K562 (cell line): ENCODE results near the gene CDC20B. TPM values are rescaled to one million over a fixed set of nuclear protein-coding genes. Genes with fewer than 3 reads are reported as not detected.

Experiments
- ATF1 ChIP-seq, 2 experiments: fragments of 450-650 bp in 1 of 2; IDR thresholded peaks; 2 replicates each; pipeline ENCODE4 v1.6.1; 2016; ENCODE audit warnings: missing compliant biosample characterization in 1 of 2, missing genetic modification characterization in 1 of 2
- CBX3 ChIP-seq, 2 experiments: IDR thresholded peaks; 1 replicate in 1 of 2; 2 replicates in 1 of 2; pipeline ENCODE4 v1.6.1; 2012; ENCODE audit warnings: inconsistent platforms in 2 of 2, low read length in 2 of 2, borderline replicate concordance in 1 of 2, control low read depth in 1 of 2
- CREM ChIP-seq: IDR thresholded peaks from 2 replicates; pipeline ENCODE4 v1.6.1; 2014; ENCODE audit warnings: antibody characterized with exemption, low read depth
- EP400 ChIP-seq: fragments of 450-650 bp; IDR thresholded peaks from 2 replicates; pipeline ENCODE4 v1.6.1; 2017; ENCODE audit warnings: antibody characterized with exemption, mild to moderate bottlenecking, moderate library complexity
- ETV6 ChIP-seq, 3 experiments: fragments of 150-350 bp in 1 of 3; sonication (generic) in 1 of 3; formaldehyde crosslinking in 1 of 3; IDR thresholded peaks; 2 replicates each; pipeline versions ENCODE4 v1.6.1 to v1.8.0; 2014 to 2022; ENCODE audit warnings: borderline replicate concordance in 2 of 3, low read depth in 2 of 3, antibody characterized with exemption in 1 of 3, low read length in 1 of 3, mild to moderate bottlenecking in 1 of 3, missing genetic modification reagents in 1 of 3
- HDAC8 ChIP-seq: fragments of 450-650 bp; IDR thresholded peaks from 2 replicates; pipeline ENCODE4 v1.6.1; 2016; ENCODE audit warnings: mild to moderate bottlenecking, missing genetic modification characterization, moderate library complexity, missing compliant biosample characterization
- MCM5 ChIP-seq: fragments of 450-650 bp; IDR thresholded peaks from 2 replicates; pipeline ENCODE4 v1.6.1; 2016; ENCODE audit warnings: low read depth
- MYC ChIP-seq, 2 experiments: fragments of 250-450 bp in 1 of 2; sonication (Bioruptor Pico) in 1 of 2; IDR thresholded peaks; 2 replicates each; pipeline versions ENCODE4 v1.5.1 to v1.6.1; 2012 to 2021; ENCODE audit warnings: low read depth in 2 of 2, borderline replicate concordance in 1 of 2, improper control_type of control experiment in 1 of 2, low read length in 1 of 2, mild to moderate bottlenecking in 1 of 2, moderate library complexity in 1 of 2
- NFIC ChIP-seq: fragments of 450-650 bp; IDR thresholded peaks from 2 replicates; pipeline ENCODE4 v1.6.1; 2017; ENCODE audit warnings: mild to moderate bottlenecking, inconsistent platforms
- NFXL1 ChIP-seq: fragments of 450-650 bp; formaldehyde crosslinking; IDR thresholded peaks from 2 replicates; pipeline ENCODE4 v1.4.0; 2021; ENCODE audit warnings: mild to moderate bottlenecking
- SPI1 ChIP-seq: IDR thresholded peaks from 2 replicates; pipeline ENCODE4 v1.6.1; 2011; ENCODE audit warnings: low read depth, low read length, control low read depth, borderline replicate concordance
- XRCC5 ChIP-seq: fragments of 200-400 bp; formaldehyde crosslinking; IDR thresholded peaks from 2 replicates; pipeline ENCODE4 v1.6.1; 2017; ENCODE audit warnings: low read depth, mild to moderate bottlenecking, low read length
- YY1 ChIP-seq, 3 experiments: IDR thresholded peaks; 2 replicates each; pipeline ENCODE4 v1.6.1; 2011; ENCODE audit warnings: low read length in 2 of 3, mild to moderate bottlenecking in 2 of 3, moderate library complexity in 2 of 3, borderline replicate concordance in 1 of 3, control low read depth in 1 of 3, low read depth in 1 of 3; ENCODE audit not compliant: insufficient read depth in 3 of 3, insufficient replicate concordance in 2 of 3, control insufficient read depth in 1 of 3, insufficient read length in 1 of 3; ENCODE audit errors: extremely low read depth in 1 of 3
- polyA plus RNA-seq, 8 experiments: library from polyadenylated mRNA; depleted of rRNA in 4 of 8; stranded (reverse) in 5 of 8; unstranded in 3 of 8; fragments of >200 nt; fragmentation: Nextera tagmentation in 2 of 8; fragmentation: Illumina TruSeq in 1 of 8; extraction: Ambion mirVana in 2 of 8; extraction: Trizol in 1 of 8; gene quantifications; 2 replicates each; pipeline versions ENCODE4 v1.2.1 to v1.2.3, GENCODE V29; 2011 to 2014; ENCODE audit warnings: inconsistent platforms in 1 of 8, missing spikeins in 1 of 8
- total RNA-seq, 7 experiments: library from RNA; depleted of rRNA in 6 of 7; stranded (reverse); fragments of >200 nt in 6 of 7; fragmentation: Illumina TruSeq in 2 of 7; extraction: Trizol in 2 of 7; gene quantifications; 2 replicates each; pipeline versions ENCODE4 v1.2.1 to v1.2.3, GENCODE V29; 2011 to 2021; ENCODE audit warnings: low replicate concordance in 1 of 7
- TF ChIP-seq, protein P1 (sequence below), 2 experiments: fragments of 200-800 bp in 1 of 2; sonication (Bioruptor generic) in 1 of 2; sonication (generic) in 1 of 2; formaldehyde crosslinking in 1 of 2; IDR thresholded peaks in 1 of 2; conservative IDR thresholded peaks in 1 of 2; 2 replicates each; pipeline versions ENCODE4 v1.5.0 to v1.6.1; 2016 to 2020; ENCODE audit warnings: missing compliant biosample characterization in 1 of 2, missing genetic modification characterization in 1 of 2, missing genetic modification reagents in 1 of 2
- TF ChIP-seq, protein P2 (sequence below): IDR thresholded peaks from 2 replicates; pipeline ENCODE4 v1.6.1; 2011; ENCODE audit warnings: borderline replicate concordance, low read depth, mild to moderate bottlenecking, moderate library complexity, low read length; ENCODE audit not compliant: insufficient read depth, poor library complexity, severe bottlenecking
- TF ChIP-seq, protein P3 (sequence below), 2 experiments: fragments of 150-350 bp in 1 of 2; IDR thresholded peaks; 2 replicates each; pipeline ENCODE4 v1.6.1; 2012 to 2016; ENCODE audit warnings: low read depth in 2 of 2, low read length in 2 of 2, mild to moderate bottlenecking in 1 of 2, moderate library complexity in 1 of 2

The CDC20B gene
- total and polyA plus RNA-seq, 9 of the 15 experiments (the other 6 are each of a cell fraction or from before 2014, with no cell fraction given) = 0.04 TPM; not detected in 8

GRCh38 chr5:55176176-55176818, 3.3 kb upstream of the CDC20B start (continued):
- TF ChIP-seq, protein P1, sequence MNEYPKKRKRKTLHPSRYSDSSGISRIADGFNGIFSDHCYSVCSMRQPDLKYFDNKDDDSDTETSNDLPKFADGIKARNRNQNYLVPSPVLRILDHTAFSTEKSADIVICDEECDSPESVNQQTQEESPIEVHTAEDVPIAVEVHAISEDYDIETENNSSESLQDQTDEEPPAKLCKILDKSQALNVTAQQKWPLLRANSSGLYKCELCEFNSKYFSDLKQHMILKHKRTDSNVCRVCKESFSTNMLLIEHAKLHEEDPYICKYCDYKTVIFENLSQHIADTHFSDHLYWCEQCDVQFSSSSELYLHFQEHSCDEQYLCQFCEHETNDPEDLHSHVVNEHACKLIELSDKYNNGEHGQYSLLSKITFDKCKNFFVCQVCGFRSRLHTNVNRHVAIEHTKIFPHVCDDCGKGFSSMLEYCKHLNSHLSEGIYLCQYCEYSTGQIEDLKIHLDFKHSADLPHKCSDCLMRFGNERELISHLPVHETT (CRISPR knock-in tag; conservative IDR thresholded peaks at IDR 0.05 in 1 of 2, IDR thresholded peaks at IDR 0.05 in 1 of 2) = peak in 1 of 2 experiments; percentile 48; a peak in 1 of 4 replicates
- peak in 1 of 3 experiments; percentile 18 for TF ChIP-seq YY1 (IDR thresholded peaks at IDR 0.05; ENCODE audit: borderline replicate concordance in 1 of 3, control insufficient read depth in 1 of 3, extremely low read depth in 1 of 3, insufficient read depth in 3 of 3, insufficient read length in 1 of 3, insufficient replicate concordance in 2 of 3, low read depth in 1 of 3, low read length in 2 of 3)
- TF ChIP-seq ETV6 (IDR thresholded peaks at IDR 0.05; ENCODE audit: borderline replicate concordance in 1 of 2, low read depth in 2 of 2, low read length in 1 of 2) = no peak
- no peak for TF ChIP-seq ETV6 (CRISPR knock-in tag; IDR thresholded peaks at IDR 0.05; ENCODE audit: borderline replicate concordance)
- TF ChIP-seq CBX3 (IDR thresholded peaks at IDR 0.05; ENCODE audit: borderline replicate concordance in 1 of 2, low read length in 2 of 2) = no peak
- TF ChIP-seq, protein P2, sequence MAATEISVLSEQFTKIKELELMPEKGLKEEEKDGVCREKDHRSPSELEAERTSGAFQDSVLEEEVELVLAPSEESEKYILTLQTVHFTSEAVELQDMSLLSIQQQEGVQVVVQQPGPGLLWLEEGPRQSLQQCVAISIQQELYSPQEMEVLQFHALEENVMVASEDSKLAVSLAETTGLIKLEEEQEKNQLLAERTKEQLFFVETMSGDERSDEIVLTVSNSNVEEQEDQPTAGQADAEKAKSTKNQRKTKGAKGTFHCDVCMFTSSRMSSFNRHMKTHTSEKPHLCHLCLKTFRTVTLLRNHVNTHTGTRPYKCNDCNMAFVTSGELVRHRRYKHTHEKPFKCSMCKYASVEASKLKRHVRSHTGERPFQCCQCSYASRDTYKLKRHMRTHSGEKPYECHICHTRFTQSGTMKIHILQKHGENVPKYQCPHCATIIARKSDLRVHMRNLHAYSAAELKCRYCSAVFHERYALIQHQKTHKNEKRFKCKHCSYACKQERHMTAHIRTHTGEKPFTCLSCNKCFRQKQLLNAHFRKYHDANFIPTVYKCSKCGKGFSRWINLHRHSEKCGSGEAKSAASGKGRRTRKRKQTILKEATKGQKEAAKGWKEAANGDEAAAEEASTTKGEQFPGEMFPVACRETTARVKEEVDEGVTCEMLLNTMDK = peak; percentile 2
- TF ChIP-seq CREM = peak; percentile 34
- no peak for TF ChIP-seq ATF1 (CRISPR knock-in tag; IDR thresholded peaks at IDR 0.05)
- peak; percentile 51 for TF ChIP-seq ATF1 (tag; IDR thresholded peaks at IDR 0.05)
- no peak for TF ChIP-seq NFIC
- TF ChIP-seq HDAC8 (tag) = peak; percentile 33; the same call in 1 of the 2 replicates
- TF ChIP-seq SPI1 = no peak
- peak; percentile 26; the same call in 1 of the 2 replicates for TF ChIP-seq EP400
- no peak for TF ChIP-seq NFXL1 (CRISPR knock-in tag)
- no peak for TF ChIP-seq MCM5
- TF ChIP-seq XRCC5 = 0 out of 2 replicates have a peak, but pooled peaks have one; percentile 24
- TF ChIP-seq, protein P3, sequence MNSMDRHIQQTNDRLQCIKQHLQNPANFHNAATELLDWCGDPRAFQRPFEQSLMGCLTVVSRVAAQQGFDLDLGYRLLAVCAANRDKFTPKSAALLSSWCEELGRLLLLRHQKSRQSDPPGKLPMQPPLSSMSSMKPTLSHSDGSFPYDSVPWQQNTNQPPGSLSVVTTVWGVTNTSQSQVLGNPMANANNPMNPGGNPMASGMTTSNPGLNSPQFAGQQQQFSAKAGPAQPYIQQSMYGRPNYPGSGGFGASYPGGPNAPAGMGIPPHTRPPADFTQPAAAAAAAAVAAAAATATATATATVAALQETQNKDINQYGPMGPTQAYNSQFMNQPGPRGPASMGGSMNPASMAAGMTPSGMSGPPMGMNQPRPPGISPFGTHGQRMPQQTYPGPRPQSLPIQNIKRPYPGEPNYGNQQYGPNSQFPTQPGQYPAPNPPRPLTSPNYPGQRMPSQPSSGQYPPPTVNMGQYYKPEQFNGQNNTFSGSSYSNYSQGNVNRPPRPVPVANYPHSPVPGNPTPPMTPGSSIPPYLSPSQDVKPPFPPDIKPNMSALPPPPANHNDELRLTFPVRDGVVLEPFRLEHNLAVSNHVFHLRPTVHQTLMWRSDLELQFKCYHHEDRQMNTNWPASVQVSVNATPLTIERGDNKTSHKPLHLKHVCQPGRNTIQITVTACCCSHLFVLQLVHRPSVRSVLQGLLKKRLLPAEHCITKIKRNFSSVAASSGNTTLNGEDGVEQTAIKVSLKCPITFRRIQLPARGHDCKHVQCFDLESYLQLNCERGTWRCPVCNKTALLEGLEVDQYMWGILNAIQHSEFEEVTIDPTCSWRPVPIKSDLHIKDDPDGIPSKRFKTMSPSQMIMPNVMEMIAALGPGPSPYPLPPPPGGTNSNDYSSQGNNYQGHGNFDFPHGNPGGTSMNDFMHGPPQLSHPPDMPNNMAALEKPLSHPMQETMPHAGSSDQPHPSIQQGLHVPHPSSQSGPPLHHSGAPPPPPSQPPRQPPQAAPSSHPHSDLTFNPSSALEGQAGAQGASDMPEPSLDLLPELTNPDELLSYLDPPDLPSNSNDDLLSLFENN (IDR thresholded peaks at IDR 0.05; ENCODE audit: low read depth in 2 of 2, low read length in 2 of 2) = no peak
- peak; percentile 68 for TF ChIP-seq MYC (IDR thresholded peaks at IDR 0.05; ENCODE audit: low read depth, low read length)
- TF ChIP-seq MYC (CRISPR knock-in tag; IDR thresholded peaks at IDR 0.05; ENCODE audit: borderline replicate concordance, low read depth) = no peak
